Tibial artery (tissue), 4 donors: ENCODE data around the gene ZNF550.

Source experiments
- DNase-seq, 2 donors: peaks; one replicate each; pipeline ENCODE4 v3.0.0-alpha.2; 2019
- H3K27ac ChIP-seq, 2 donors: fragments of 200-600 bp; sonication (generic) in 1 of 2; 1 replicate in 1 of 2; 2 replicates in 1 of 2; pipeline ENCODE4 v1.5.1; 2018 to 2019; ENCODE audit warnings: mild to moderate bottlenecking in 1 of 2
- H3K27me3 ChIP-seq, 2 donors: fragments of 200-600 bp; sonication (generic) in 1 of 2; one replicate each; pipeline versions ENCODE4 v1.5.1 to v1.6.0; 2016 to 2019
- H3K36me3 ChIP-seq, 3 donors: fragments of 200-600 bp; sonication (generic) in 2 of 3; one replicate each; pipeline ENCODE4 v1.5.1; 2016 to 2019; ENCODE audit warnings: mild to moderate bottlenecking in 2 of 3
- H3K4me1 ChIP-seq, 4 donors: fragments of 200-600 bp; sonication (generic) in 2 of 4; 1 replicate in 3 of 4; 2 replicates in 1 of 4; pipeline ENCODE4 v1.5.1; 2016 to 2019
- H3K4me3 ChIP-seq, 2 donors: fragments of 200-600 bp; sonication (generic) in 1 of 2; 1 replicate in 1 of 2; 2 replicates in 1 of 2; pipeline ENCODE4 v1.5.1; 2018 to 2019; ENCODE audit warnings: mild to moderate bottlenecking in 2 of 2
- H3K9me3 ChIP-seq, 3 donors: fragments of 200-600 bp; sonication (generic) in 1 of 3; one replicate each; pipeline ENCODE4 v1.5.1; 2016 to 2019
- CTCF ChIP-seq, 2 experiments: fragments of 200-600 bp in 1 of 2; fragments of 450-650 bp in 1 of 2; IDR thresholded peaks; one replicate each; pipeline ENCODE4 v1.5.1; 2017 to 2019; ENCODE audit warnings: antibody characterized with exemption in 2 of 2, mild to moderate bottlenecking in 1 of 2, moderate library complexity in 1 of 2
- intact Hi-C: fragments of 100-400 bp; cut with DNase I; formaldehyde crosslinking; loops from one replicate; pipeline ENCODE4 v1.15.0; 2023; ENCODE audit warnings: low total_unique reads

ZNF550 gene

GRCh38 chr19:57559404-57560025 is at the start of gene ZNF550:
ZNF550 (minus strand) TSS chr19:57559863; CDS start chr19:57559682, 181 bp downstream.
- H3K27me3 ChIP-seq = no peaks in the 10 kb centered on the region
- H3K4me1 ChIP-seq = peaks cover 0 to 23% (median 19%) of the 10 kb centered on the region in 4 donors
- peak; percentile 89 to 93 for DNase-seq
- peaks cover 25 to 28% (median 26%) of the 10 kb centered on the region in 3 donors for H3K36me3 ChIP-seq
- H3K9me3 ChIP-seq = peaks cover 0 to 68% (median 24%) of the 10 kb centered on the region in 3 donors
- peak within 1 kb of the TSS; percentile 78 to 84 for H3K4me3 ChIP-seq
- H3K27ac ChIP-seq = peak within 1 kb of the TSS; percentile 65 to 71
- TF ChIP-seq CTCF (IDR thresholded peaks at IDR 0.05) = no peak
- intact Hi-C loops = no loop called here

GRCh38 chr19:57606931-57607330 is 47.3 kb upstream of the ZNF550 start:
- intact Hi-C loops = no loop called here
- no peak overlapping the region for H3K4me3 ChIP-seq
- peaks cover 58 to 72% (median 59%) of the 10 kb centered on the region in 3 donors for H3K36me3 ChIP-seq
- no peaks in the 10 kb centered on the region for H3K4me1 ChIP-seq
- TF ChIP-seq CTCF (IDR thresholded peaks at IDR 0.05) = no peak
- peaks cover 0 to 75% (median 73%) of the 10 kb centered on the region in 3 donors for H3K9me3 ChIP-seq
- no peak overlapping the region for H3K27ac ChIP-seq
- H3K27me3 ChIP-seq = no peaks in the 10 kb centered on the region
- no peak for DNase-seq

GRCh38 chr19:57599761-57600383 is 40.2 kb upstream of the ZNF550 start, which contains the start of gene ZNF530:
ZNF530 (plus strand) TSS chr19:57599885; CDS start chr19:57604346, 4,461 bp downstream.
- Histone ChIP-seq H3K27me3 (no peaks in the 10 kb centered on the region), H3K9me3 (peaks cover 0 to 42% (median 31%) of the 10 kb centered on the region in 3 donors), H3K36me3 (peaks cover 22 to 24% (median 23%) of the 10 kb centered on the region in 3 donors), H3K27ac (peak within 1 kb of the TSS; percentile 44 to 50), H3K4me1 (peaks cover 0 to 16% (median 10%) of the 10 kb centered on the region in 4 donors), H3K4me3 (peak within 1 kb of the TSS; percentile 66 to 69)
- intact Hi-C loops = no loop called here
- no peak for TF ChIP-seq CTCF (IDR thresholded peaks at IDR 0.05)
- DNase-seq = peak; percentile 94

- TF ChIP-seq CTCF (IDR thresholded peaks at IDR 0.05) = no peak
- peaks cover 0 to 16% (median 10%) of the 10 kb centered on the region in 4 donors for H3K4me1 ChIP-seq
- peak overlapping the region; percentile 66 to 69 for H3K4me3 ChIP-seq
- peak overlapping the region in 1 of 2 donors; percentile 50 for H3K27ac ChIP-seq
- peaks cover 0 to 42% (median 31%) of the 10 kb centered on the region in 3 donors for H3K9me3 ChIP-seq
- DNase-seq = no peak
- peaks cover 17 to 19% (median 18%) of the 10 kb centered on the region in 3 donors for H3K36me3 ChIP-seq
- H3K27me3 ChIP-seq = no peaks in the 10 kb centered on the region
- intact Hi-C loops = no loop called here
Observed at GRCh38 chr19:57599377-57599760, 39.7 kb upstream of the ZNF550 start.

- peaks cover 59 to 66% (median 62%) of the 10 kb centered on the region in 3 donors for H3K36me3 ChIP-seq
- H3K27me3 ChIP-seq = no peaks in the 10 kb centered on the region
- intact Hi-C loops = no loop called here
- no peak for DNase-seq
- H3K27ac ChIP-seq = no peak overlapping the region
- no peak for TF ChIP-seq CTCF (IDR thresholded peaks at IDR 0.05)
- H3K4me1 ChIP-seq = peaks cover 0 to 19% (median 11%) of the 10 kb centered on the region in 4 donors
- peaks cover 15 to 84% (median 55%) of the 10 kb centered on the region in 3 donors for H3K9me3 ChIP-seq
- no peak overlapping the region for H3K4me3 ChIP-seq
Observed at GRCh38 chr19:57587529-57587928, 27.9 kb upstream of the ZNF550 start.
